Suprapubic skin (tissue), 4 donors: ENCODE data around the gene JPH3. TPM values are rescaled to one million over a fixed set of nuclear protein-coding genes. Genes with fewer than 3 reads are reported as not detected.

Source experiments
- DNase-seq, 2 donors: peaks; one replicate each; pipeline ENCODE4 v3.0.0-alpha.2; 2019; ENCODE audit warnings: low spot score in 2 of 2
- H3K27ac ChIP-seq: fragments of 200-600 bp; sonication (generic); one replicate; pipeline ENCODE4 v1.5.1; 2019
- H3K27me3 ChIP-seq: fragments of 200-600 bp; sonication (generic); one replicate; pipeline ENCODE4 v1.5.1; 2019
- H3K36me3 ChIP-seq: fragments of 200-600 bp; sonication (generic); one replicate; pipeline ENCODE4 v1.5.1; 2019
- H3K4me1 ChIP-seq: fragments of 200-600 bp; sonication (generic); one replicate; pipeline ENCODE4 v1.5.1; 2019
- H3K4me3 ChIP-seq: fragments of 200-600 bp; sonication (generic); one replicate; pipeline ENCODE4 v1.5.1; 2019; ENCODE audit warnings: mild to moderate bottlenecking
- H3K9me3 ChIP-seq: fragments of 200-600 bp; sonication (generic); one replicate; pipeline ENCODE4 v1.5.1; 2019
- CTCF ChIP-seq, 2 donors: fragments of 200-600 bp in 1 of 2; fragments of 450-650 bp in 1 of 2; sonication (generic) in 1 of 2; IDR thresholded peaks; one replicate each; pipeline ENCODE4 v1.5.1; 2016 to 2019; ENCODE audit warnings: antibody characterized with exemption in 2 of 2, mild to moderate bottlenecking in 1 of 2, moderate library complexity in 1 of 2
- EP300 ChIP-seq: sonication (generic); formaldehyde crosslinking; IDR thresholded peaks from one replicate; pipeline ENCODE4 v1.6.1; 2017; ENCODE audit warnings: antibody characterized with exemption
- POLR2A ChIP-seq, 2 donors: fragments of 450-650 bp; IDR thresholded peaks; one replicate each; pipeline ENCODE4 v1.6.1; 2017; ENCODE audit warnings: antibody characterized with exemption in 2 of 2, mild to moderate bottlenecking in 2 of 2, moderate library complexity in 2 of 2
- POLR2AphosphoS5 ChIP-seq, 3 donors: sonication (generic); formaldehyde crosslinking; IDR thresholded peaks; one replicate each; pipeline ENCODE4 v1.6.1; 2017; ENCODE audit warnings: antibody characterized with exemption in 3 of 3
- WGBS: methylation state at CpG from one replicate; pipeline ENCODE4 v1.1.5; 2018; 5-methylcytosine and 5-hydroxymethylcytosine counted together
- total RNA-seq, 4 donors: library from RNA; depleted of rRNA; stranded (reverse); fragments of >200 nt; gene quantifications; one replicate each; pipeline ENCODE4 v1.1.0, GENCODE V29; 2016

JPH3 gene
- total RNA-seq, 4 donors from 2014 or later: not detected

- TF ChIP-seq POLR2A (IDR thresholded peaks at IDR 0.05): no peak
- TF ChIP-seq EP300: no peak
- TF ChIP-seq CTCF (IDR thresholded peaks at IDR 0.05): no peak
- TF ChIP-seq POLR2AphosphoS5 (IDR thresholded peaks at IDR 0.05): no peak
- H3K4me1 ChIP-seq: no peaks in the 10 kb centered on the region
- H3K4me3 ChIP-seq: no peak overlapping the region
- H3K27ac ChIP-seq: no peak overlapping the region
- H3K27me3 ChIP-seq: peaks cover 25% of the 10 kb centered on the region
- WGBS: 75% methylated on average over 6 of the region's 11 CpGs
- DNase-seq: no peak
- no peaks in the 10 kb centered on the region for H3K36me3 ChIP-seq
- H3K9me3 ChIP-seq: no peaks in the 10 kb centered on the region
Measured at GRCh38 chr16:87641721-87642120, 39.4 kb downstream of the JPH3 start.

GRCh38 chr16:87642491-87642890 lies 40.2 kb downstream of the JPH3 start:
- Histone ChIP-seq H3K27ac (no peak overlapping the region), H3K4me3 (no peak overlapping the region), H3K27me3 (peaks cover 33% of the 10 kb centered on the region), H3K9me3 (no peaks in the 10 kb centered on the region), H3K36me3 (no peaks in the 10 kb centered on the region), H3K4me1 (no peaks in the 10 kb centered on the region)
- no peak for DNase-seq
- 88% methylated on average over 19 of the region's 19 CpGs for WGBS
- TF ChIP-seq EP300 (no peak), CTCF (IDR thresholded peaks at IDR 0.05) (no peak), POLR2AphosphoS5 (IDR thresholded peaks at IDR 0.05) (no peak), POLR2A (IDR thresholded peaks at IDR 0.05) (no peak)

GRCh38 chr16:87644186-87644585 lies 41.9 kb downstream of the JPH3 start:
- H3K36me3 ChIP-seq: no peaks in the 10 kb centered on the region
- no peaks in the 10 kb centered on the region for H3K9me3 ChIP-seq
- 90% methylated on average over 14 of the region's 35 CpGs for WGBS
- no peak overlapping the region for H3K27ac ChIP-seq
- no peak overlapping the region for H3K4me3 ChIP-seq
- peaks cover 48% of the 10 kb centered on the region for H3K27me3 ChIP-seq
- TF ChIP-seq CTCF (IDR thresholded peaks at IDR 0.05) (no peak), POLR2A (IDR thresholded peaks at IDR 0.05) (no peak), EP300 (no peak), POLR2AphosphoS5 (IDR thresholded peaks at IDR 0.05) (no peak)
- no peak for DNase-seq
- H3K4me1 ChIP-seq: peaks cover 6% of the 10 kb centered on the region

- Histone ChIP-seq H3K36me3 (no peaks in the 10 kb centered on the region), H3K27ac (no peak overlapping the region), H3K4me1 (peaks cover 6% of the 10 kb centered on the region), H3K27me3 (peaks cover 51% of the 10 kb centered on the region), H3K9me3 (no peaks in the 10 kb centered on the region), H3K4me3 (no peak overlapping the region)
- no peak for DNase-seq
- TF ChIP-seq EP300: no peak
- no peak for TF ChIP-seq POLR2AphosphoS5 (IDR thresholded peaks at IDR 0.05)
- 97% methylated on average over 44 of the region's 44 CpGs for WGBS
Measured at GRCh38 chr16:87644596-87644995, 42.3 kb downstream of the JPH3 start.

GRCh38 chr16:87645802-87646201 lies 43.5 kb downstream of the JPH3 start:
- Histone ChIP-seq H3K27ac (no peak overlapping the region), H3K9me3 (no peaks in the 10 kb centered on the region), H3K27me3 (peaks cover 54% of the 10 kb centered on the region), H3K36me3 (no peaks in the 10 kb centered on the region), H3K4me1 (peaks cover 6% of the 10 kb centered on the region), H3K4me3 (no peak overlapping the region)
- DNase-seq: no peak
- TF ChIP-seq POLR2A (IDR thresholded peaks at IDR 0.05) (no peak), EP300 (no peak), POLR2AphosphoS5 (IDR thresholded peaks at IDR 0.05) (no peak), CTCF (IDR thresholded peaks at IDR 0.05) (no peak)
- WGBS: 50% methylated on average over 8 of the region's 9 CpGs
